ENCODE results near the gene TUBG2.

TUBG2 gene

GRCh38 chr17:42678951-42679491, 19.9 kb downstream of the TUBG2 start:
- 6% methylated on average over 4 to 6 of the region's 18 CpGs for WGBS, 2 experiments (ENCODE audit: insufficient coverage in 2 of 2)
- Histone ChIP-seq H3K4me3 (ENCODE audit: extremely low read depth, insufficient read depth, low read length, poor library complexity, severe bottlenecking) (peak overlapping the region; percentile 42), H3K4me1 (ENCODE audit: control insufficient read depth, insufficient read depth, low read length, poor library complexity, severe bottlenecking) (peaks cover 41% of the 10 kb centered on the region), H3K36me3 (ENCODE audit: control insufficient read depth, insufficient read depth, low read length) (no peaks in the 10 kb centered on the region), H3K9me3 (ENCODE audit: control insufficient read depth, low read length) (no peaks in the 10 kb centered on the region), H3K27ac (ENCODE audit: low read depth, low read length, severe bottlenecking) (peak overlapping the region; percentile 90)

GRCh38 chr17:42679492-42680330, 20.6 kb downstream of the TUBG2 start:
- H3K4me1 ChIP-seq (ENCODE audit: control insufficient read depth, insufficient read depth, low read length, poor library complexity, severe bottlenecking): peaks cover 38% of the 10 kb centered on the region
- H3K27ac ChIP-seq (ENCODE audit: low read depth, low read length, severe bottlenecking): peak overlapping the region; percentile 90
- peak overlapping the region; percentile 42 for H3K4me3 ChIP-seq (ENCODE audit: extremely low read depth, insufficient read depth, low read length, poor library complexity, severe bottlenecking)
- no peaks in the 10 kb centered on the region for H3K36me3 ChIP-seq (ENCODE audit: control insufficient read depth, insufficient read depth, low read length)
- 12 to 25% methylated on average over 67 to 76 of the region's 78 CpGs for WGBS, 2 experiments (ENCODE audit: insufficient coverage in 2 of 2)
- H3K9me3 ChIP-seq (ENCODE audit: control insufficient read depth, low read length): no peaks in the 10 kb centered on the region

GRCh38 chr17:42680331-42680808, 21.3 kb downstream of the TUBG2 start:
- no peaks in the 10 kb centered on the region for H3K9me3 ChIP-seq (ENCODE audit: control insufficient read depth, low read length)
- WGBS, 2 experiments (ENCODE audit: insufficient coverage in 2 of 2): 90 to 91% methylated on average over 15 to 20 of the region's 20 CpGs
- H3K27ac ChIP-seq (ENCODE audit: low read depth, low read length, severe bottlenecking): peak overlapping the region; percentile 90
- no peak overlapping the region for H3K4me3 ChIP-seq (ENCODE audit: extremely low read depth, insufficient read depth, low read length, poor library complexity, severe bottlenecking)
- H3K4me1 ChIP-seq (ENCODE audit: control insufficient read depth, insufficient read depth, low read length, poor library complexity, severe bottlenecking): peaks cover 33% of the 10 kb centered on the region
- H3K36me3 ChIP-seq (ENCODE audit: control insufficient read depth, insufficient read depth, low read length): no peaks in the 10 kb centered on the region

GRCh38 chr17:42681976-42682721, 23.1 kb downstream of the TUBG2 start, which contains the start of gene CNTNAP1:
CNTNAP1 (plus strand) TSS chr17:42682531; CDS start chr17:42682830, 299 bp downstream.
- Histone ChIP-seq H3K36me3 (ENCODE audit: control insufficient read depth, insufficient read depth, low read length) (peaks cover 11% of the 10 kb centered on the region), H3K9me3 (ENCODE audit: control insufficient read depth, low read length) (no peaks in the 10 kb centered on the region), H3K27ac (ENCODE audit: low read depth, low read length, severe bottlenecking) (peak within 1 kb of the TSS; percentile 59), H3K4me3 (ENCODE audit: extremely low read depth, insufficient read depth, low read length, poor library complexity, severe bottlenecking) (peak within 1 kb of the TSS; percentile 61), H3K4me1 (ENCODE audit: control insufficient read depth, insufficient read depth, low read length, poor library complexity, severe bottlenecking) (peaks cover 28% of the 10 kb centered on the region)
- 7 to 10% methylated on average over 17 to 22 of the region's 22 CpGs for WGBS, 2 experiments (ENCODE audit: insufficient coverage in 2 of 2)

GRCh38 chr17:42682722-42683403, 23.8 kb downstream of the TUBG2 start:
- peak overlapping the region; percentile 59 for H3K27ac ChIP-seq (ENCODE audit: low read depth, low read length, severe bottlenecking)
- H3K9me3 ChIP-seq (ENCODE audit: control insufficient read depth, low read length): no peaks in the 10 kb centered on the region
- H3K4me1 ChIP-seq (ENCODE audit: control insufficient read depth, insufficient read depth, low read length, poor library complexity, severe bottlenecking): peaks cover 20% of the 10 kb centered on the region
- H3K4me3 ChIP-seq (ENCODE audit: extremely low read depth, insufficient read depth, low read length, poor library complexity, severe bottlenecking): peak overlapping the region; percentile 61
- 1 to 5% methylated on average over 12 to 19 of the region's 34 CpGs for WGBS, 2 experiments (ENCODE audit: insufficient coverage in 2 of 2)
- peaks cover 18% of the 10 kb centered on the region for H3K36me3 ChIP-seq (ENCODE audit: control insufficient read depth, insufficient read depth, low read length)

GRCh38 chr17:42683407-42684034, 24.4 kb downstream of the TUBG2 start:
- Histone ChIP-seq H3K27ac (ENCODE audit: low read depth, low read length, severe bottlenecking) (no peak overlapping the region), H3K9me3 (ENCODE audit: control insufficient read depth, low read length) (no peaks in the 10 kb centered on the region), H3K4me1 (ENCODE audit: control insufficient read depth, insufficient read depth, low read length, poor library complexity, severe bottlenecking) (peaks cover 20% of the 10 kb centered on the region), H3K36me3 (ENCODE audit: control insufficient read depth, insufficient read depth, low read length) (peaks cover 22% of the 10 kb centered on the region), H3K4me3 (ENCODE audit: extremely low read depth, insufficient read depth, low read length, poor library complexity, severe bottlenecking) (peak overlapping the region; percentile 61)
- WGBS, 2 experiments (ENCODE audit: insufficient coverage in 2 of 2): 19 to 22% methylated on average over 14 to 22 of the region's 25 CpGs

GRCh38 chr17:42684929-42685556, 26.0 kb downstream of the TUBG2 start:
- Histone ChIP-seq H3K4me3 (ENCODE audit: extremely low read depth, insufficient read depth, low read length, poor library complexity, severe bottlenecking) (no peak overlapping the region), H3K27ac (ENCODE audit: low read depth, low read length, severe bottlenecking) (no peak overlapping the region), H3K36me3 (ENCODE audit: control insufficient read depth, insufficient read depth, low read length) (peaks cover 32% of the 10 kb centered on the region), H3K4me1 (ENCODE audit: control insufficient read depth, insufficient read depth, low read length, poor library complexity, severe bottlenecking) (peaks cover 9% of the 10 kb centered on the region), H3K9me3 (ENCODE audit: control insufficient read depth, low read length) (no peaks in the 10 kb centered on the region)
- 96 to 97% methylated on average over 43 to 46 of the region's 50 CpGs for WGBS, 2 experiments (ENCODE audit: insufficient coverage in 2 of 2)

- WGBS, 2 experiments (ENCODE audit: insufficient coverage in 2 of 2): 94 to 97% methylated on average over 7 to 12 of the region's 14 CpGs
- no peak overlapping the region for H3K27ac ChIP-seq (ENCODE audit: low read depth, low read length, severe bottlenecking)
- no peaks in the 10 kb centered on the region for H3K9me3 ChIP-seq (ENCODE audit: control insufficient read depth, low read length)
- peaks cover 36% of the 10 kb centered on the region for H3K36me3 ChIP-seq (ENCODE audit: control insufficient read depth, insufficient read depth, low read length)
- no peak overlapping the region for H3K4me3 ChIP-seq (ENCODE audit: extremely low read depth, insufficient read depth, low read length, poor library complexity, severe bottlenecking)
- H3K4me1 ChIP-seq (ENCODE audit: control insufficient read depth, insufficient read depth, low read length, poor library complexity, severe bottlenecking): peaks cover 8% of the 10 kb centered on the region
These were observed 26.7 kb downstream of the TUBG2 start for GRCh38 chr17:42685831-42686230.

GRCh38 chr17:42686520-42687128, 27.5 kb downstream of the TUBG2 start:
- WGBS, 2 experiments (ENCODE audit: insufficient coverage in 2 of 2): 95 to 98% methylated on average over 30 to 32 of the region's 32 CpGs
- Histone ChIP-seq H3K9me3 (ENCODE audit: control insufficient read depth, low read length) (no peaks in the 10 kb centered on the region), H3K36me3 (ENCODE audit: control insufficient read depth, insufficient read depth, low read length) (peaks cover 36% of the 10 kb centered on the region), H3K4me3 (ENCODE audit: extremely low read depth, insufficient read depth, low read length, poor library complexity, severe bottlenecking) (no peak overlapping the region), H3K4me1 (ENCODE audit: control insufficient read depth, insufficient read depth, low read length, poor library complexity, severe bottlenecking) (peaks cover 4% of the 10 kb centered on the region), H3K27ac (ENCODE audit: low read depth, low read length, severe bottlenecking) (no peak overlapping the region)
